Muscle layer of duodenum (tissue), 2 donors: Measurements from ENCODE around the gene DBH.
"Not testable (repeated sequence)": the region's sequence is repeated elsewhere in the genome, so short reads cannot be mapped to it uniquely, and the experiment has no call there.

ENCODE experiments used
- H3K27ac ChIP-seq: one replicate; pipeline ENCODE4 v1.7.0; 2013; ENCODE audit warnings: mild to moderate bottlenecking, low read length
- H3K27me3 ChIP-seq: one replicate; pipeline ENCODE4 v1.7.0; 2013; ENCODE audit warnings: low read depth, mild to moderate bottlenecking, control low read depth, low read length
- H3K36me3 ChIP-seq, 2 donors: one replicate each; pipeline ENCODE4 v1.7.0; 2013; ENCODE audit warnings: low read length in 2 of 2, control low read depth in 1 of 2, mild to moderate bottlenecking in 1 of 2; ENCODE audit not compliant: insufficient read depth in 2 of 2, control insufficient read depth in 1 of 2
- H3K4me1 ChIP-seq, 2 donors: one replicate each; pipeline ENCODE4 v1.7.0; 2013; ENCODE audit warnings: low read length in 2 of 2, mild to moderate bottlenecking in 2 of 2, control low read depth in 1 of 2, moderate library complexity in 1 of 2; ENCODE audit not compliant: insufficient read depth in 2 of 2, control insufficient read depth in 1 of 2
- H3K4me3 ChIP-seq, 2 donors: one replicate each; pipeline ENCODE4 v1.7.0; 2013; ENCODE audit warnings: low read length in 2 of 2, low read depth in 1 of 2, mild to moderate bottlenecking in 1 of 2
- H3K9me3 ChIP-seq, 2 donors: one replicate each; pipeline ENCODE4 v1.7.0; 2013; ENCODE audit warnings: low read length in 2 of 2, control low read depth in 1 of 2, mild to moderate bottlenecking in 1 of 2; ENCODE audit not compliant: control insufficient read depth in 1 of 2
- donor health status: healthy.

Gene DBH

GRCh38 chr9:133614056-133614455, 22.1 kb upstream of the DBH start:
- no peaks in the 10 kb centered on the region for H3K36me3 ChIP-seq

DNA sequence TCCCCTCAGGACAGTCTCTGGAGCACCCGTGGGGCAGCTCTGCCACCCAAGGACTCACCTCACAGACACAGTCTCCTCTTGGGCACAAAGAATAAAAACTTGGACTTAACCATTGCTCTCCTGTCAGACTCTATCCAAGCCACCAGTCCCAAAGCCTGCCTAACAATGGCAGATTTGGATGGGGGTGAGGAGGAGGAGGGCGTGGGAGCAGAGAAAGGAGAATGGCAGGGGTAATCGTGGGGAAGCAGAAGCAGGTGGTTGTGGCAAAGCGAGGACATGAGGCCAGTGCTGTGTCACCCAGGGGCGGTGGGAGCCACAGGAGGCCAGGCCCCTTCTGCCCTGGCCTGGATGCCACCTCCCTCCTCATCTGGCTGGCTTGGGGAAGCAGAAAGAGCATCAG, 21.5 kb upstream of the DBH start:
- Histone ChIP-seq H3K9me3 (no peaks in the 10 kb centered on the region), H3K4me1 (no peaks in the 10 kb centered on the region), H3K36me3 (no peaks in the 10 kb centered on the region), H3K27ac (no peak overlapping the region), H3K27me3 (peaks cover 9% of the 10 kb centered on the region), H3K4me3 (no peak overlapping the region)

More at GRCh38 chr9:133614056-133614455, 22.1 kb upstream of the DBH start:
- H3K4me3 ChIP-seq: no peak overlapping the region
- H3K27me3 ChIP-seq: peaks cover 9% of the 10 kb centered on the region
- H3K27ac ChIP-seq: no peak overlapping the region
- no peaks in the 10 kb centered on the region for H3K4me1 ChIP-seq
- H3K9me3 ChIP-seq: no peaks in the 10 kb centered on the region

DNA sequence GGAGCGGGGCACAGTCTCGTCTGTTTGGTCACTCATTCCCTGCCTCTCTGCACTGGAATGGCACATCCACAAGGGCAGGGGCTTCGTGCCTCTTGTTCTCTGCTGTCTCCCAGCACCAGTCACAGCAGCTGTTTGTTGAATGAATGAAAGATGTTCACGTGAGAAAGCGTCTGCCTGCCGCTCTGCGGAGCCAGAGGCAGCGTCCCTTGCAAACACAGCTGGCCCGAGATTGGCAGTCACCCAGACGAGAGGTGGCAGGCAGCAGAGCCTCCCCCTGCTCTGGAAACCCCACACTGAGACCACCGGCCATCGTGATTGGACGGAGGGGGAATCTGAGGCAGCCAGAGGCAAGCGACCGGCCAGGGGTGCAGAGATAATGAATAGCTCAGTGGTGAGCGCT, 21.0 kb upstream of the DBH start:
- no peaks in the 10 kb centered on the region for H3K36me3 ChIP-seq
- no peak overlapping the region for H3K27ac ChIP-seq
- H3K27me3 ChIP-seq: peaks cover 9% of the 10 kb centered on the region
- H3K4me1 ChIP-seq: no peaks in the 10 kb centered on the region
- no peaks in the 10 kb centered on the region for H3K9me3 ChIP-seq
- no peak overlapping the region for H3K4me3 ChIP-seq

DNA sequence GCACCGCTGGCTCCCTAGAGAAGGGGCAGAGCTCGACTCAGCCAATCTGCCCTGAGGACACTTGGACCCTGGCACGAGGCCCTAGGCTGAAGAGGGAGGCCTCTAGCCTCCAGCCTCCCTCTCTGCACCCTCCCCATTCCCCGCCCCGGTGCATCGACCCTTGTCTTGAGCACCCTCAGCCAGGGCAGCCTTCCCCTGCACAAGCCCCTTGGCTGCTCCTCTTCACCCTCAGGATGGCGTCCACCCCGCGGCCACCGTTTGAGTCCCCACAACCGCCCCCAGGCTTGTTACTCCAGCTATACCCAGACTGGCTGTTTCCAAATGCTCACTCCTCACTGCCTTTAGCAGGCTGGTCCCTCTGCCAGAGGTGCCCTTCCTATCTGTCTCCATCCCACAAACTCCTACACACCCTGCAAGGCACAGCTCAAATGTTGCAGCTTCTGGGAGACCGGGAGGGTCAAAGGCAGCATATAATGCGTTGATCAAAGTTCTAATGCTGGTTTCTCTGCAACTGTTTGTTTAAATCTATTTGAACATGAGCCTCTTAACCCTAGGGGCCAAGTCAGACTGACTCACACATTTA, 20.5 kb upstream of the DBH start:
- Histone ChIP-seq H3K4me1 (no peaks in the 10 kb centered on the region), H3K4me3 (no peak overlapping the region), H3K36me3 (no peaks in the 10 kb centered on the region), H3K27ac (no peak overlapping the region), H3K27me3 (peaks cover 5% of the 10 kb centered on the region), H3K9me3 (no peaks in the 10 kb centered on the region)

GRCh38 chr9:133616643-133617405, 19.3 kb upstream of the DBH start:
- H3K4me3 ChIP-seq: no peak overlapping the region
- peaks cover 2% of the 10 kb centered on the region for H3K27me3 ChIP-seq
- no peaks in the 10 kb centered on the region for H3K9me3 ChIP-seq
- H3K27ac ChIP-seq: no peak overlapping the region
- H3K36me3 ChIP-seq: no peaks in the 10 kb centered on the region
- no peaks in the 10 kb centered on the region for H3K4me1 ChIP-seq

DNA sequence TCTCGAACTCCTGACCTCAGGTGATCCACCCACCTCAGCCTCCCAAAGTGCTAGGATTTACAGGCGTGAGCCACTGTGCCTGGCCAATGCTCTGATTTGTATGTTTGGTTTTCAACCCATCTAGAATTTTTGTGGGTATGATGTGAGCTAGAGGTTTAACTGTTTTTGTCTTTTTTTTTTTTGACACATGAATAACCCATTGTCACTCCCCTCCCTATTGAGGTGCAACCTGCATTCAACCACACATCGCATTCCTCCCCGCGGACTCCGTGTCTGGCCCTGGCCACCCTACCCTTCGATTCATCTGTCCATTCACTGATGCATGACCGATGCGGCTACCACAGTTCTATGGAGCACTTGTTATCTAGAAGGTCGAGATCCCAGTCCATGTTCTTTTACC, 17.4 kb upstream of the DBH start:
- no peaks in the 10 kb centered on the region for H3K4me1 ChIP-seq
- H3K27me3 ChIP-seq: peaks cover 4% of the 10 kb centered on the region
- no peaks in the 10 kb centered on the region for H3K9me3 ChIP-seq
- no peak overlapping the region for H3K4me3 ChIP-seq
- no peak overlapping the region for H3K27ac ChIP-seq
- no peaks in the 10 kb centered on the region for H3K36me3 ChIP-seq

DNA sequence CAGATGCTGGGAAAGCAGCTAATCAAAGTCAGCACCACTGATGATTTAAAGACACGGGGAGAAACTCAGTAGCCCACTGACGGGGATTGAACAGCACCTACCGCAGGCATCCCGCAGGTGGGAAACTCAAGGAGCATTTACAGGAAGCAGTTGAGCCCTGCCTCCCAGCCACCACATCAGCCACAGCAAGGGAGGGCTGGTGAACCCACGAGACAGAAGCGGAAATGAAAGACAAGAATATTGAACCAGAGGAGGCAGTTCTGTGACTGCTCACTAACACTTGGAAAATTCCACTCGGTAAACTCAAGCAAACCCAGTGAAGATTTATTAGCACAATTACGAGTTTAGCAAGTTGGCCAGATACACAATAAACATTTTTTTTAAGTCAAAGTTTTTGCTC, 16.4 kb upstream of the DBH start:
- no peaks in the 10 kb centered on the region for H3K36me3 ChIP-seq

GRCh38 chr9:133621725-133622267, 14.4 kb upstream of the DBH start:
- peaks cover 0 to 15% of the 10 kb centered on the region in 2 donors for H3K9me3 ChIP-seq
- peaks cover 4% of the 10 kb centered on the region for H3K27me3 ChIP-seq
- no peak overlapping the region for H3K27ac ChIP-seq
- no peaks in the 10 kb centered on the region for H3K36me3 ChIP-seq
- H3K4me1 ChIP-seq: no peaks in the 10 kb centered on the region
- H3K4me3 ChIP-seq: no peak overlapping the region

More for the DNA sequence above, 16.4 kb upstream of the DBH start:
- Histone ChIP-seq H3K27me3 (peaks cover 4% of the 10 kb centered on the region), H3K4me1 (no peaks in the 10 kb centered on the region), H3K27ac (no peak overlapping the region), H3K9me3 (peaks cover 0 to under 1% of the 10 kb centered on the region in 2 donors), H3K4me3 (no peak overlapping the region)

GRCh38 chr9:133622555-133622954, 13.6 kb upstream of the DBH start:
- peaks cover 0 to 15% of the 10 kb centered on the region in 2 donors for H3K9me3 ChIP-seq
- H3K27ac ChIP-seq: no peak overlapping the region
- H3K27me3 ChIP-seq: peaks cover 4% of the 10 kb centered on the region
- no peak overlapping the region for H3K4me3 ChIP-seq
- no peaks in the 10 kb centered on the region for H3K36me3 ChIP-seq
- no peaks in the 10 kb centered on the region for H3K4me1 ChIP-seq

GRCh38 chr9:133626008-133626407, 10.2 kb upstream of the DBH start:
- not testable (repeated sequence) for H3K4me1 ChIP-seq

DNA sequence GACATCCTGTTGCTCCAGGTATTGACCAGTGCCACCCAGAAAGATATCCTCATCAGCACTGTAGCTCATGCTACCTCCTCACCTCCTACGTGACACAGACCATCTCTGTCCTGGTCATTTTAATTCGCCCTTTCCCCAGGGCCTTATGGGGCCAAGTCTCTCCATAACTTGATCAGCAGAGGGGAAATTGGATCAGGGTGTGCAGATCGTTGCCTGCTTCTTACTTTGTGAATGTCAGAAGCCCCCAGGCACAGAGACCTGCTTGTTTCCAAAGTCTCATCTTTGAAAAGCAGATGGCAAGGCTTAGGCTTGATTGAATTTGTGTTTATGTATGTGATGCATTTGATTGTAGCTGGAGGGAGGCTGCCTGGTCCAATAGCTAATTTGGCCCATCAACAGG, 8.8 kb upstream of the DBH start:
- Histone ChIP-seq H3K27me3 (no peaks in the 10 kb centered on the region), H3K4me1 (no peaks in the 10 kb centered on the region), H3K9me3 (peaks cover 0 to 15% of the 10 kb centered on the region in 2 donors), H3K4me3 (no peak overlapping the region), H3K27ac (no peak overlapping the region), H3K36me3 (no peaks in the 10 kb centered on the region)

More at GRCh38 chr9:133626008-133626407, 10.2 kb upstream of the DBH start:
- H3K27me3 ChIP-seq, H3K27ac ChIP-seq, H3K4me3 ChIP-seq, H3K36me3 ChIP-seq: not testable (repeated sequence)
- H3K9me3 ChIP-seq: peaks cover 0 to 15% of the 10 kb centered on the region in 2 donors
